B cell (primary cell): Measurements from ENCODE around the gene EEFSEC.

ENCODE experiments used
- EZH2 ChIP-seq: IDR thresholded peaks from 2 replicates; pipeline ENCODE4 v1.6.1; 2012; ENCODE audit warnings: borderline replicate concordance, low read depth, mild to moderate bottlenecking, moderate library complexity, low read length; ENCODE audit not compliant: insufficient read depth, poor library complexity, severe bottlenecking
- TF ChIP-seq, protein P1 (sequence below): fragments of 200-600 bp; IDR thresholded peaks from one replicate; pipeline ENCODE4 v1.8.0; 2022; ENCODE audit warnings: antibody characterized with exemption, mild to moderate bottlenecking

GRCh38 chr3:128356822-128357221 lies 203.5 kb downstream of the EEFSEC start:
- TF ChIP-seq, protein P1, sequence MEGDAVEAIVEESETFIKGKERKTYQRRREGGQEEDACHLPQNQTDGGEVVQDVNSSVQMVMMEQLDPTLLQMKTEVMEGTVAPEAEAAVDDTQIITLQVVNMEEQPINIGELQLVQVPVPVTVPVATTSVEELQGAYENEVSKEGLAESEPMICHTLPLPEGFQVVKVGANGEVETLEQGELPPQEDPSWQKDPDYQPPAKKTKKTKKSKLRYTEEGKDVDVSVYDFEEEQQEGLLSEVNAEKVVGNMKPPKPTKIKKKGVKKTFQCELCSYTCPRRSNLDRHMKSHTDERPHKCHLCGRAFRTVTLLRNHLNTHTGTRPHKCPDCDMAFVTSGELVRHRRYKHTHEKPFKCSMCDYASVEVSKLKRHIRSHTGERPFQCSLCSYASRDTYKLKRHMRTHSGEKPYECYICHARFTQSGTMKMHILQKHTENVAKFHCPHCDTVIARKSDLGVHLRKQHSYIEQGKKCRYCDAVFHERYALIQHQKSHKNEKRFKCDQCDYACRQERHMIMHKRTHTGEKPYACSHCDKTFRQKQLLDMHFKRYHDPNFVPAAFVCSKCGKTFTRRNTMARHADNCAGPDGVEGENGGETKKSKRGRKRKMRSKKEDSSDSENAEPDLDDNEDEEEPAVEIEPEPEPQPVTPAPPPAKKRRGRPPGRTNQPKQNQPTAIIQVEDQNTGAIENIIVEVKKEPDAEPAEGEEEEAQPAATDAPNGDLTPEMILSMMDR = no peak
- no peak for TF ChIP-seq EZH2
